ENCODE data around the gene CDC42BPB.

Gene CDC42BPB

GRCh38 chr14:102991376-102991775 lies 66.0 kb downstream of the CDC42BPB start:
- no peak for DNase-seq (ENCODE audit: low read depth)

DNA sequence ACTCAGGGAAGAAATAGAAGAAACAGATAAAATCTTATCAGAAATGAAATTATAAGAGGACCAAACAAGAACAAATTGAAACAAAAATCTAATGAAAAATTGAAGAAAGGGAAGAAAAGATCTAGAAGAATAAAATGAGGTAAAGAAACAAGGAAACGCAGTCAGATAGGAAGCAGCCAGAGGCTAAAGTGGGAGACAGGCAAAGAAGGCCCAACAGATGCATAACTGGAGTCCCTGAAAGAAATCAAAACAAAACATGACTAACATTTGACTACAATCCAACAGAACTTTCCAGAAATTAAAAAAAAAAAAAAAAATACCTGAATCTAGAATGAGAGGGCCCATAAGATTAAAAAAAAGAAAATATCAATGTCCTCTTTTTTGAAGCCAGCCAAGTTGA lies 69.3 kb downstream of the CDC42BPB start:
- no peak for DNase-seq (ENCODE audit: low read depth)

DNA sequence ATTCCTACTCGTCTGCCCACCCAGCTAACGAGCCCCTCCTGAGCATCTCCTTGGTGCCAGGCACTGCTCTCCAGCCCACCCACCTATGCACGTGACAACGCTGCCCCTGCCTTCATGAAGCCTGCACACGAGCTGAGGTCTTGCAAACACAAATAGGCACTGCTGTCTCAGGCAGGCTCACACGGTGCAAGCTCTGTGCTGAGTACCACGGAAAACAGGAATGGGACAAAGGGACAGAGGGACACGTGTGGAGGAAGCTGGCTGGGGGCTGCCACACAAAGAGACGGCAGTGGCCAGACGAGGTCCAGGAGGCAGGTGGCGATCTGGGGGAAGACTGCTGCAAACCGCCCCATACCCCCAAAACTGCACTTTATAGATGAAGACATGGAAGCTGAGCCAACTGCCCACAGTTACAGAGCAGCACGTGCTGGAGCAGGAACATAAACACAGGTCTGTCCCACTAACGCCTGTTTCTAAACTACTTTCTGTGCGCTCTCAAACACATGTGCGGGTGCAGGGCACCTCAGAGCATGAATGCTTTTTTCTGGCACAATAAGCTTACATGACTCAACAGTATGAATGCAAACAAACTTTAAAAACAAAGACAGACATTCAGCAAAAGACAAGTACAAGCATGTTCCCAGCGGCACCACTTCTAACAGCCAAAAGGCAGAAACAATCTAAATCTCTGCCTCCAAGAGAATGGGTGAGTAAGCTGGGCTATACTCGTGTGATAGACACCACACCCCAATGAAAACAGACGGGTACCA lies 70.4 kb downstream of the CDC42BPB start:
- DNase-seq (ENCODE audit: low read depth), result no peak

DNA sequence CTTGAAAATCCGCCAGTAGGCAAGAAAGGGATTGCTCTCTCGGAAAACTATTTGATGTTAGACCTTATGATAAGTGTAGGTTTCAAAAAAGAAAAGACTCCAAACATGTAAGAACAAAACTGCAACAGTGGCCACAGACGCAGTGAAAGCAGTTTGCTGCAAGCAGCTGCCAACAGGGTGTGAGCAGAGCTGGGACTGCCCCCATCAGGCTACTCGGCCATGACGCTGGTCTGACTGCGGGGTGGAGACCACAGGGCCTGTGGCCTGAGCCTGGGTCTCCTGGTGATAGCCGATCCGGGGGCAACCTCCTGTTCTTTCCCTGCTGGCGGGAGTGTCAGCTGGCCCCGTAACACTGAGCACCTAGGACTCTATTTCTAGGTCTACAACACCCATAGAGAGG lies 71.7 kb downstream of the CDC42BPB start:
- no peak for DNase-seq (ENCODE audit: low read depth)

DNA sequence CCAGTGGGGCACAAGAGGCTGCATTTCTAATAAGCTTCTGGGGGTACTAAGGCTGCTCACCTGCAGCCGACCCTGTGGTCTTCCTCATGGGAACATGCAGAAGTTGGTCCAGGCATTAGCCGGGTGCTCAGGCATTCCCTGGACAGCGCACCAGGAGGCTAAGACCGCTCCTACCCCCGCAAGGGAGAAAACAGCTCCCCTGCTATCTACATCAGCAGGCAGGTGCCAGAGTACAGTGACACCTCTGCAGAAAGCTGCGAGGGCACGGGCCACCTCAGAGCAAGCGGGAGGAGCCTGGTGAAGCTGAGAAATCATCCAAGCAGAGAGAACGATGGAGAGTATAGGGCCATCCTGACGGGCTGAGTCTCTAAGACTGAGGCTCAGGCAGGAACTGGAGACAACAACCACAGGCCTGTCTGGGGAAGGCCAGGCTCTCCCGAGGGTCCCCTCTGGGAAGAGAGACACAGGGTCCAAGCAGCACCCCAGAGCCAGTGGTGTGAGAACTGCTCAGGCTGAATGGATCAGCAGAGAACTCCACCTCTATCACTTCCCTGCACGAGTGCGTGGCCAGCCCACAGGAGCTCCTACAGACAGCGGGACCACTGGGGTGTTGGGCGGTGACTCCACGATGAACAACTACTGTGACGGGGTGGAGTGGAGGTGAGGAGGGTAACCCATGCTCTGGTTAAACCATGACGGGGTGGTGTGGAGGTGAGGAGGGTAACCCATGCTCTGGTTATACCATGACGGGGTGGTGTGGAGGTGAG lies 72.8 kb downstream of the CDC42BPB start:
- DNase-seq (ENCODE audit: low read depth), result no peak

DNA sequence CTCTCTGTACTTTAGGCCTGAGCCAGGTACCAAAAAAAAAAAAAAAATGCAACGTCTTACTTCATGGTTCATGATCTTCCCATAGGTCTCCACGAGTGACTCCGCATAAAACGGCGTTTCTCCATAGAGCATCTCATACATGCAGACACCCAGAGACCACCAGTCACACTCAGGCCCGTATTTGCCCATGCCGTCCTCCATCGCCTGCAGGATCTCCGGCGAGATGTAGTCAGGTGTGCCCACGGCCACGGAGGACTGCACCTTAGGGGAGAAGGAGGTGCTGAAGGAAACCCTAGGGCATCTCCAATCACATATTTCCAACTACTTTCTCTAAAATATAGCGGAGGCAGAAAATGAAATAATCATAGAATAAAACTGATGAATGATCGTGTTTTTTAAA lies 73.9 kb downstream of the CDC42BPB start:
- no peak for DNase-seq (ENCODE audit: low read depth)

- DNase-seq (ENCODE audit: low read depth), result no peak
Observed at GRCh38 chr14:102982852-102983470, 74.4 kb downstream of the CDC42BPB start.

- DNase-seq (ENCODE audit: low read depth), result no peak
Observed at GRCh38 chr14:102980409-102980810, 76.9 kb downstream of the CDC42BPB start.

- DNase-seq (ENCODE audit: low read depth), result no peak
Observed at GRCh38 chr14:102979406-102979805, 77.9 kb downstream of the CDC42BPB start.

DNA sequence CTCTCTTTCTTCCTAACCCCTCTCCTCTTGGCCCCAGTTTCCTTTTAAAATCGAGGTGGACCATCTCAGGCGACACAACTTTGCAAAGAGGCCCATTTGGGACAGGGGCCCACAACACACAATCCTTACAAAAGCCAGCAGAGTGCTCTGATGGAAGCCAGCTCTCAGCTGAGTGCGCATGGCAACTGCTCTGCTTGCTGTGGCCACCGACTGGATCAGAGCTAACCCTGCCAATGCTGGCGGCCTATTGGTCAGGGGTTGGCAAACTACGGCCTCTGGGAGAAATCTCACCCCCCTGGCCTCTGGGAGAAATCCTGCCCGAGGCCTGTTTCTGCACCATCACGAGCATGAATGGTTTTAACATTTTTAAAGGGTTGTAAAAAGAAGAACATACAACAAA lies 79.9 kb downstream of the CDC42BPB start:
- DNase-seq (ENCODE audit: low read depth), result no peak

- DNase-seq (ENCODE audit: low read depth), result no peak
Observed at GRCh38 chr14:102975662-102976061, 81.7 kb downstream of the CDC42BPB start.

DNA sequence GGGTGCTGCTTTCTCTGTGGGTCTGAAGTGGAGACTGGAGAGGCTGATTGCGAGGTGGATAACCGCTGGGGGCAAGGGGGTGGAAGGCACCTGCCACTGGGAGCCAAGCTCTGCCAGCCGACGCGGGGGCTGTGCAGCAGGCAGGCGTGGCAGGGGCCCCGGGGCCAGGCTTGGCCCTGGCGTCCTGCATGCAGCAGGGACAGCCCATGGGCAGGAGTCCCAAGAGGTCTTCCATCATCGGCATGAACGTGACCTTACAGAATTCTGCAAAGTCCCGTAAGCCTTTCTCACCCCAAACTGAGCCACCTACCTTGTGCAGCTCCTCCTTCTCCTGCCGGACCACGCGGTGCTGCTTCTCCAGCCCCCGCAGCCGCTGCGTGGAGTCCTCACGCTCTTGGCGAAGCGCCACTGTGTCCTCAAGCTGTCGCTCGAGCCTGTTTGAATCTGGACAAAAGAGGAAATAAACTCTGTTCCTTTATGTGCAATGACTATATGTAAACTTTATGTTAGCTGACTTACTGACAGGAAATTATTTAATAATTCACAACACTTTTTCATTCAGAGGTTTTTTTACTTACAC lies 83.6 kb downstream of the CDC42BPB start:
- DNase-seq (ENCODE audit: low read depth), result no peak

DNA sequence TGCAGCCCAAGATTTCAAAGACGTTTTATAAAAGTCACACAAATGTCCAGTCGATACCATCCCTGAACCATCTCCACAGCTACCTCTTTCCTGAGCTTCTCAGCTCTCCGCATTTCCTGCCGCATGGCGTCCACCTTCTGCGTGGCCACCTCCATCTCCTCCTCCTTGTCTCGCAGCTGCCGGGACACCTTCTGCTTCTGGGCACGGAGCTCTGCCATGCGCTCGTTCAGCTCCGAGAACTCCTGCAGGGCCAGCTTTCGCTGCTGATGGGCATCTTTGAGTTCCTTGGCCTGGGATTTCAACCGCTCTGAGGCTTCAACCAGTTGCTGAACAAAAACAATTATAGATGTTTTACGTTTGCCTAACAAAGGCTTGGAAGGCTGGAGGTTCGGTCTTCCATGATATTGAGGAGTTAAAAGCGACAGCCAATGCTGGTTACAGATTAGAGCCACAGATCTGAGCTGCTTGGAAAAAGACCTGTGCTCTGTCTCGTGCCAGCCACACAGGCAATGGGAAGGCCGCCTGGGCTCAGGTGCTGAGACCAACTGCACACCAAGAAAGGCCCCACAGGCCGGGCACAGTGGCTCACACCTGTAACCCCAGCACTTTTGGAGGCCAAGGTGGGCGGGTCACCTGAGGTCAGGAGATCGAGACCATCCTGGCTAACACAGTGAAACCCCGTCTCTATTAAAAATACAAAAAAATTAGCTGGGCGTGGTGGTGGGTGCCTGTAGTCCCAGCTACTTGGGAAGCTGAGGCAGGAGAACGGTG lies 85.3 kb downstream of the CDC42BPB start:
- no peak for DNase-seq (ENCODE audit: low read depth)

- no peak for DNase-seq (ENCODE audit: low read depth)
Observed at GRCh38 chr14:102971314-102971713, 86.0 kb downstream of the CDC42BPB start.

- DNase-seq (ENCODE audit: low read depth), result no peak
Observed at GRCh38 chr14:102970496-102970895, 86.9 kb downstream of the CDC42BPB start.

- no peak for DNase-seq (ENCODE audit: low read depth)
Observed at GRCh38 chr14:102969901-102970300, 87.4 kb downstream of the CDC42BPB start.

DNA sequence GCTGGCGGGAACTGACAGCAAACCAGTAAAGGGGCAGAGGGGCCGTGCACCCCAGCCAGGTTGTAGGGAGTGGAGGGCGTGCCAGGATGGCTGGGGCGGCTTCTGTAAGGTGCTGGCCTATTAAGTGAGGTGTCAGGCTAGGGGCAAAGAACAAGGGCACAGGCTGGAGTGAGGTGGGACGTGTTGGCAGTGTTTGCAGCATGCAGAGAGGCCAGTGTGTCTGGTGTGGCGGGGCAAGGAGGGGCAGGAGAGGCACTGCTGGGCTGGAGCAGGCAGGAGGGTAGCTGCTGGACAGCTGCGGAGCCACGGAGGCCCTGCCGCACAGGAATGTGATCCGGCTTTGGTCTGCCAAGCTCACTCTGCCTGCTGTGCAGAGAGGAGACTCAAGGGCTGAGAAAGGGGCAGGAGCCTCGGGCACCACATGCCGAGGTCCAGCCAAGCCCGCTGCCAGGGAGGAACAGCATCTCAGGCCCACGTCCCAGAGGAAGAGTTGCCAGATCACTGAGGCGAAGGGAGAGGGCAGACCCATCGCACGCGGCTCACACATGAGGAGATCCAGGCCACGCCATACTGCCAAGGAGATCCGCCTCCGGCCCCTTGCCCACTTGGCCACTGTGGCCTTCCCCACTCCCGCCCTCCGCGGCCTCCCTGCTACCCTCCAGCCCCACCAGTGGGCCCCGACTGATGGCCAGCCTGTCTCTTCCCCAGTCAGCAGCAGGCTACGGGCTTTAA lies 88.1 kb downstream of the CDC42BPB start:
- no peak for DNase-seq (ENCODE audit: low read depth)

DNA sequence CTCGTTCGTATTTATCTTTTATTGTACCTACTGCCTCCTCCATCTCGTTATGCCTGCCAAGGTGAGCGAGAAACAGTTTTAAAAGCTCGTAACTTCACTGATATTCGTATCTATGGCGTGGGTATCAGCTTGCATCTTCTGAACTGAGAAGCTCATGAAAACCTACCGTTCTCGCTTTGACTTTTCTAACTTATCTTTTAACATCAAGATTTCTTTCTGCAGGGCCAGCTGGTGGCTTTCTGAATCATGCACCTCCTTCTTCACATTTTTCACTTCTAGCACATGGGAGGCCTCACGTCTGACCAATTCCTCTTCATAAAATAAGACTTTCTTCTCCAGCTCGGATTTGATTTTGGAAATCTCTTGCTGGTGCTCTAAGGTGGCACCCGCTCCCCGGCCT lies 89.0 kb downstream of the CDC42BPB start:
- DNase-seq (ENCODE audit: low read depth), result no peak

DNA sequence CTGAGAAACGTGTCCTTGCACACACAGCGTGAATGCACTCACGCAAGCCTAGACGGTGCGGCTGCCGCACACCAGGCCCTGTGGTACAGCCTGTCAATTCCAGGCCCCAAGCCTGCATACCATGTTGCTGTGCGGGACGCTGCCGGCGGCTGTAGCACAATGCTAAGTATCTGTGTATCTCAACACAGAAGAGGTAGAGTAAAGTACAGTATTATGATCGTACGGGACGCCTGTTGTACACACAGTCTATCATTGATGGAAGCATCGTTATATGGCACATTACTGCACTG lies 89.9 kb downstream of the CDC42BPB start:
- no peak for DNase-seq (ENCODE audit: low read depth)

GRCh38 chr14:102966681-102967505 lies 90.5 kb downstream of the CDC42BPB start:
- no peak for DNase-seq (ENCODE audit: low read depth)

Measured in GM04504 (cell line).